ENCODE measurements around the gene LENG8. TPM values are rescaled to one million over a fixed set of nuclear protein-coding genes. Genes with fewer than 3 reads are reported as not detected.

The LENG8 gene
- total RNA-seq, 1 experiment from 2014 or later = 196 TPM

DNA sequence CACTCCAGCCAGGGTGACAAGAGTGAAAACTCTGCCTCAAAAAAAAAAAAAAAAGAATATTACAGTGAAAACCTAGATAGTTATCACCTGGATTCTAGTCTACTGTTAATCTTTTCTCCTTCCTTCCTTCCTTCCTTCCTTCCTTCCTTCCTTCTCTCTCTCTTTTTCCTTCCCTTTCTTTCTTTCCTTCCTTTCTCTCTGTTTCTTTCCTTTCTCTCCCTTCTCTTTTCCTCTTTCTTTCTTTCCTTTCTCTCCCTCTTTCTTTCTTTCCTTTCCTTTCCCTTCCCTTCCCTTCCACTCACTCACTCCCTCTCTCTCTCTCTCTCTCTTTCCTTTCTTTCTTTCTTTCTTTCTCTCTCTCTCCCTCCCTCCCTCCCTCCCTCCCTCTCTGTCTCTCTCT, 43.4 kb upstream of the LENG8 start:
- no peak overlapping the region for H3K4me2 ChIP-seq (ENCODE audit: low read length)
- intact Hi-C loops (cut with micrococcal nuclease) = no loop called here
- ChIA-PET RAD21 (ENCODE audit: low non-redundant PET in 1 of 2, low total read pairs in 2 of 2, uncharacterized antibody in 2 of 2, unreplicated experiment in 2 of 2) (no interaction called here), POLR2A (no interaction called here), CTCF (no interaction called here)
- no peak overlapping the region for H3K27ac ChIP-seq (ENCODE audit: low read depth, low read length)
- H3K4me3 ChIP-seq (replicated peaks in 1 of 2; ENCODE audit: low read depth in 1 of 2, low read length in 2 of 2) = no peak overlapping the region
- H3K4me1 ChIP-seq (ENCODE audit: control insufficient read depth in 1 of 2, insufficient read depth in 2 of 2, low read length in 2 of 2) = no peaks in the 10 kb centered on the region
- TF ChIP-seq EGR1 (IDR thresholded peaks at IDR 0.05; ENCODE audit: low read depth) (no peak), POLR2AphosphoS5 (IDR thresholded peaks at IDR 0.05; ENCODE audit: low read depth, low read length) (no peak), CBX3 (IDR thresholded peaks at IDR 0.05; ENCODE audit: low read depth) (no peak), ELF1 (IDR thresholded peaks at IDR 0.05; ENCODE audit: borderline replicate concordance, low read depth) (no peak), ZNF274 (IDR thresholded peaks at IDR 0.05; ENCODE audit: low read depth, low read length) (no peak), SRF (IDR thresholded peaks at IDR 0.05; ENCODE audit: low read depth) (no peak), RAD21 (IDR thresholded peaks at IDR 0.05; ENCODE audit: low read depth) (no peak), YY1 (IDR thresholded peaks at IDR 0.05; ENCODE audit: extremely low read depth, insufficient replicate concordance, low read depth, low read length) (no peak), EZH2phosphoT487 (IDR thresholded peaks at IDR 0.05; ENCODE audit: borderline replicate concordance) (no peak), SP1 (IDR thresholded peaks at IDR 0.05; ENCODE audit: low read depth) (no peak), CEBPB (IDR thresholded peaks at IDR 0.05; ENCODE audit: low read depth) (no peak), FOSL1 (IDR thresholded peaks at IDR 0.05; ENCODE audit: low read depth) (no peak)
- TF ChIP-seq, protein P1, sequence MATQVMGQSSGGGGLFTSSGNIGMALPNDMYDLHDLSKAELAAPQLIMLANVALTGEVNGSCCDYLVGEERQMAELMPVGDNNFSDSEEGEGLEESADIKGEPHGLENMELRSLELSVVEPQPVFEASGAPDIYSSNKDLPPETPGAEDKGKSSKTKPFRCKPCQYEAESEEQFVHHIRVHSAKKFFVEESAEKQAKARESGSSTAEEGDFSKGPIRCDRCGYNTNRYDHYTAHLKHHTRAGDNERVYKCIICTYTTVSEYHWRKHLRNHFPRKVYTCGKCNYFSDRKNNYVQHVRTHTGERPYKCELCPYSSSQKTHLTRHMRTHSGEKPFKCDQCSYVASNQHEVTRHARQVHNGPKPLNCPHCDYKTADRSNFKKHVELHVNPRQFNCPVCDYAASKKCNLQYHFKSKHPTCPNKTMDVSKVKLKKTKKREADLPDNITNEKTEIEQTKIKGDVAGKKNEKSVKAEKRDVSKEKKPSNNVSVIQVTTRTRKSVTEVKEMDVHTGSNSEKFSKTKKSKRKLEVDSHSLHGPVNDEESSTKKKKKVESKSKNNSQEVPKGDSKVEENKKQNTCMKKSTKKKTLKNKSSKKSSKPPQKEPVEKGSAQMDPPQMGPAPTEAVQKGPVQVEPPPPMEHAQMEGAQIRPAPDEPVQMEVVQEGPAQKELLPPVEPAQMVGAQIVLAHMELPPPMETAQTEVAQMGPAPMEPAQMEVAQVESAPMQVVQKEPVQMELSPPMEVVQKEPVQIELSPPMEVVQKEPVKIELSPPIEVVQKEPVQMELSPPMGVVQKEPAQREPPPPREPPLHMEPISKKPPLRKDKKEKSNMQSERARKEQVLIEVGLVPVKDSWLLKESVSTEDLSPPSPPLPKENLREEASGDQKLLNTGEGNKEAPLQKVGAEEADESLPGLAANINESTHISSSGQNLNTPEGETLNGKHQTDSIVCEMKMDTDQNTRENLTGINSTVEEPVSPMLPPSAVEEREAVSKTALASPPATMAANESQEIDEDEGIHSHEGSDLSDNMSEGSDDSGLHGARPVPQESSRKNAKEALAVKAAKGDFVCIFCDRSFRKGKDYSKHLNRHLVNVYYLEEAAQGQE (IDR thresholded peaks at IDR 0.05; ENCODE audit: low read depth) = no peak
- TF ChIP-seq, protein P2, sequence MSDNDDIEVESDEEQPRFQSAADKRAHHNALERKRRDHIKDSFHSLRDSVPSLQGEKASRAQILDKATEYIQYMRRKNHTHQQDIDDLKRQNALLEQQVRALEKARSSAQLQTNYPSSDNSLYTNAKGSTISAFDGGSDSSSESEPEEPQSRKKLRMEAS (IDR thresholded peaks at IDR 0.05) = no peak
- no peaks in the 10 kb centered on the region for H4K20me1 ChIP-seq (ENCODE audit: insufficient read depth)
- no peaks in the 10 kb centered on the region for H3K79me2 ChIP-seq (ENCODE audit: insufficient read depth, low read length)
- no peaks in the 10 kb centered on the region for H3K36me3 ChIP-seq (ENCODE audit: control insufficient read depth in 1 of 2, insufficient read depth in 2 of 2, low read length in 2 of 2)
- H3K9me3 ChIP-seq (ENCODE audit: control insufficient read depth in 1 of 2, insufficient read depth in 1 of 2, low read depth in 1 of 2, low read length in 2 of 2) = no peaks in the 10 kb centered on the region
- H2AFZ ChIP-seq (ENCODE audit: low read depth, low read length, poor library complexity, severe bottlenecking) = no peak overlapping the region
- ATAC-seq (no peak), DNase-seq (ENCODE audit: low read depth, low spot score) (no peak)
- no peak overlapping the region for H3K9ac ChIP-seq (ENCODE audit: low read length)
- BruUV-seq (replicated peaks) = no TSS peak
- H3K27me3 ChIP-seq (ENCODE audit: insufficient read depth, low read length) = peaks cover 4% of the 10 kb centered on the region; the same call in 1 of the 2 replicates
- no peaks in the 10 kb centered on the region for H3K9me2 ChIP-seq (ENCODE audit: insufficient read depth)

All from HCT116 (cell line).